Caco-2 (cell line): ENCODE data around the gene OR2V2. TPM values are rescaled to one million over a fixed set of nuclear protein-coding genes. Genes with fewer than 3 reads are reported as not detected.

Source experiments
- BruUV-seq: library from RNA; stranded (reverse); fragments of 400-500 nt; replicated peaks from 2 replicates; lab custom pipeline; 2021; lab: Mats Ljungman, UMichigan
- CTCF ChIA-PET: fragments of 300-600 bp; sonication (Branson Sonifier 250); formaldehyde crosslinking; loops from one replicate; lab custom pipeline; 2022; ENCODE audit warnings: antibody characterized with exemption; lab: Charles Lee
- POLR2A ChIA-PET: fragments of 300-600 bp; sonication (Branson Sonifier 250); formaldehyde crosslinking; loops from one replicate; lab custom pipeline; 2022; ENCODE audit warnings: antibody characterized with exemption; lab: Charles Lee
- DNase-seq, 2 experiments: peaks; one replicate each; pipeline versions ENCODE4 v3.0.0 to v3.0.0-alpha.2; 2020 to 2022
- H3K27me3 ChIP-seq: replicated peaks from 2 replicates; pipeline ENCODE4 v1.6.0; 2011; ENCODE audit warnings: low read length; ENCODE audit not compliant: control insufficient read depth, insufficient read depth
- H3K36me3 ChIP-seq: 2 replicates; pipeline ENCODE4 v1.5.1; 2011; ENCODE audit warnings: low read length; ENCODE audit not compliant: control insufficient read depth, insufficient read depth
- H3K4me1 ChIP-seq: fragments of 250-450 bp; sonication (Bioruptor Pico); 2 replicates; pipeline ENCODE4 v1.5.1; 2020; ENCODE audit warnings: mild to moderate bottlenecking
- H3K4me3 ChIP-seq: 2 replicates; pipeline ENCODE4 v1.5.1; 2011; ENCODE audit warnings: low read depth, mild to moderate bottlenecking, control low read depth, low read length
- H3K9me3 ChIP-seq: fragments of 250-450 bp; sonication (Bioruptor Pico); 2 replicates; pipeline ENCODE4 v1.5.1; 2020; ENCODE audit warnings: mild to moderate bottlenecking, moderate library complexity
- H3K27ac Mint-ChIP-seq: one replicate; pipeline ENCODE4 v1.8.0; 2022; ENCODE audit warnings: mixed read lengths; ENCODE audit not compliant: unreplicated experiment
- H3K27me3 Mint-ChIP-seq: one replicate; pipeline ENCODE4 v1.8.0; 2022; ENCODE audit warnings: mixed read lengths; ENCODE audit not compliant: insufficient read depth, unreplicated experiment
- H3K36me3 Mint-ChIP-seq: one replicate; pipeline ENCODE4 v1.8.0; 2022; ENCODE audit warnings: mild to moderate bottlenecking, mixed read lengths; ENCODE audit not compliant: insufficient read depth, unreplicated experiment
- H3K4me1 Mint-ChIP-seq: one replicate; pipeline ENCODE4 v1.8.0; 2022; ENCODE audit warnings: low read depth, mixed read lengths; ENCODE audit not compliant: unreplicated experiment
- H3K4me3 Mint-ChIP-seq: one replicate; pipeline ENCODE4 v1.8.0; 2022; ENCODE audit warnings: mild to moderate bottlenecking, moderate library complexity, mixed read lengths; ENCODE audit not compliant: unreplicated experiment
- H3K9me3 Mint-ChIP-seq: one replicate; pipeline ENCODE4 v1.8.0; 2022; ENCODE audit warnings: mixed read lengths; ENCODE audit not compliant: unreplicated experiment
- CTCF ChIP-seq, 2 experiments: fragments of 200-600 bp in 1 of 2; IDR thresholded peaks; 1 replicate in 1 of 2; 2 replicates in 1 of 2; pipeline versions ENCODE4 v1.5.1 to v1.8.0; 2011 to 2022; ENCODE audit warnings: antibody characterized with exemption in 1 of 2, control low read depth in 1 of 2, inconsistent platforms in 1 of 2, low read depth in 1 of 2, low read length in 1 of 2, mild to moderate bottlenecking in 1 of 2, moderate library complexity in 1 of 2; ENCODE audit not compliant: insufficient read depth in 1 of 2, severe bottlenecking in 1 of 2, unreplicated experiment in 1 of 2
- intact Hi-C: fragments of 100-400 bp; cut with micrococcal nuclease; formaldehyde crosslinking; loops from one replicate; pipeline ENCODE4 v1.10.0; 2022; ENCODE audit not compliant: unreplicated experiment
- total RNA-seq: library from RNA; stranded (reverse); gene quantifications from 2 replicates; pipeline ENCODE4 v1.2.3, GENCODE V29; 2022

Gene OR2V2
- total RNA-seq, 1 experiment from 2014 or later = not detected

GRCh38 chr5:181138258-181138657 lies 9.1 kb upstream of the OR2V2 start:
- H3K4me3 ChIP-seq = no peak overlapping the region
- H3K4me1 ChIP-seq = no peaks in the 10 kb centered on the region
- Mint-ChIP-seq H3K27ac (no peak overlapping the region), H3K36me3 (no peaks in the 10 kb centered on the region), H3K4me3 (no peak overlapping the region), H3K9me3 (no peaks in the 10 kb centered on the region), H3K4me1 (no peaks in the 10 kb centered on the region), H3K27me3 (peaks cover 11% of the 10 kb centered on the region)
- no peaks in the 10 kb centered on the region for H3K9me3 ChIP-seq
- intact Hi-C loops = no loop called here
- no peaks in the 10 kb centered on the region for H3K36me3 ChIP-seq
- POLR2A ChIA-PET = no interaction called here
- no peaks in the 10 kb centered on the region for H3K27me3 ChIP-seq
- DNase-seq = peak in 1 of 2 experiments; percentile 15
- no TSS peak for BruUV-seq
- TF ChIP-seq CTCF (IDR thresholded peaks at IDR 0.05; ENCODE audit: insufficient read depth in 1 of 2, low read depth in 1 of 2, low read length in 1 of 2, severe bottlenecking in 1 of 2, unreplicated experiment in 1 of 2) = no peak
- CTCF ChIA-PET = no interaction called here

- Mint-ChIP-seq H3K27me3 (peaks cover 6% of the 10 kb centered on the region), H3K27ac (no peak overlapping the region), H3K36me3 (no peaks in the 10 kb centered on the region), H3K9me3 (no peaks in the 10 kb centered on the region), H3K4me1 (no peaks in the 10 kb centered on the region), H3K4me3 (no peak overlapping the region)
- Histone ChIP-seq H3K27me3 (no peaks in the 10 kb centered on the region), H3K9me3 (no peaks in the 10 kb centered on the region), H3K4me1 (no peaks in the 10 kb centered on the region), H3K4me3 (no peak overlapping the region), H3K36me3 (no peaks in the 10 kb centered on the region)
- intact Hi-C loops = no loop called here
- POLR2A ChIA-PET = no interaction called here
- CTCF ChIA-PET = no interaction called here
- no peak for TF ChIP-seq CTCF (IDR thresholded peaks at IDR 0.05; ENCODE audit: insufficient read depth in 1 of 2, low read depth in 1 of 2, low read length in 1 of 2, severe bottlenecking in 1 of 2, unreplicated experiment in 1 of 2)
- DNase-seq = no peak
- BruUV-seq = no TSS peak
These were observed 6.6 kb upstream of the OR2V2 start for GRCh38 chr5:181140766-181141165.

GRCh38 chr5:181142054-181142453 lies 5.3 kb upstream of the OR2V2 start:
- ChIA-PET CTCF (interaction anchor here (0.6 kb wide), 2 partner anchors 273 to 282 kb away, joined by 3 to 11 read pairs; no protein-coding TSS in a partner anchor), POLR2A (no interaction called here)
- no peak overlapping the region for H3K27ac Mint-ChIP-seq
- H3K9me3 ChIP-seq = no peaks in the 10 kb centered on the region
- intact Hi-C loops = no loop called here
- TF ChIP-seq CTCF (IDR thresholded peaks at IDR 0.05; ENCODE audit: insufficient read depth in 1 of 2, low read depth in 1 of 2, low read length in 1 of 2, severe bottlenecking in 1 of 2, unreplicated experiment in 1 of 2) = no peak
- no peak overlapping the region for H3K4me3 ChIP-seq
- no peaks in the 10 kb centered on the region for H3K4me1 Mint-ChIP-seq
- H3K36me3 Mint-ChIP-seq = no peaks in the 10 kb centered on the region
- H3K27me3 ChIP-seq = no peaks in the 10 kb centered on the region
- no peak for DNase-seq
- no TSS peak for BruUV-seq
- no peaks in the 10 kb centered on the region for H3K4me1 ChIP-seq
- no peak overlapping the region for H3K4me3 Mint-ChIP-seq
- H3K9me3 Mint-ChIP-seq = no peaks in the 10 kb centered on the region
- H3K36me3 ChIP-seq = no peaks in the 10 kb centered on the region
- H3K27me3 Mint-ChIP-seq = peaks cover 9% of the 10 kb centered on the region
